SK-N-SH treated with all-trans-retinoic acid at 6 μM for 48 hours (cell line): ENCODE results near the gene ACOT13.

Source experiments
- ATAC-seq: fragments of 200-7000 bp; cut with Tn5 transposase; 3 replicates; pipeline ENCODE4 v1.9.1; 2020; ENCODE audit warnings: mild to moderate bottlenecking, moderate library complexity
- ARNTL ChIP-seq: fragments of 450-650 bp; formaldehyde crosslinking; IDR thresholded peaks from 2 replicates; pipeline ENCODE4 v1.5.0; 2020; ENCODE audit warnings: low read depth, mild to moderate bottlenecking, moderate library complexity, borderline replicate concordance
- BACH2 ChIP-seq: fragments of 250-450 bp; sonication (Bioruptor Pico); IDR thresholded peaks from 2 replicates; pipeline ENCODE4 v1.9.0; 2021; ENCODE audit warnings: mild to moderate bottlenecking, borderline replicate concordance
- CSDC2 ChIP-seq: fragments of 250-450 bp; sonication (Bioruptor Pico); IDR thresholded peaks from 2 replicates; pipeline ENCODE4 v1.5.0; 2020; ENCODE audit warnings: mild to moderate bottlenecking, moderate library complexity
- GLIS3 ChIP-seq: fragments of 250-450 bp; sonication (Bioruptor Pico); IDR thresholded peaks from 2 replicates; pipeline ENCODE4 v1.5.0; 2020; ENCODE audit warnings: mild to moderate bottlenecking, moderate library complexity
- ISL1 ChIP-seq: fragments of 250-450 bp; sonication (Bioruptor Pico); IDR thresholded peaks from 2 replicates; pipeline ENCODE4 v2.1.2; 2022; ENCODE audit warnings: mild to moderate bottlenecking, moderate library complexity
- OSR1 ChIP-seq: fragments of 250-450 bp; sonication (Bioruptor Pico); IDR thresholded peaks from 2 replicates; pipeline ENCODE4 v1.8.0; 2022; ENCODE audit warnings: moderate library complexity, mild to moderate bottlenecking, inconsistent platforms
- PPARA ChIP-seq: fragments of 250-450 bp; sonication (Bioruptor Pico); IDR thresholded peaks from 2 replicates; pipeline ENCODE4 v1.5.0; 2020; ENCODE audit warnings: mild to moderate bottlenecking, borderline replicate concordance
- RARB ChIP-seq: fragments of 250-450 bp; sonication (Bioruptor Pico); IDR thresholded peaks from 2 replicates; pipeline ENCODE4 v1.8.0; 2021; ENCODE audit warnings: mild to moderate bottlenecking, moderate library complexity
- SNAI2 ChIP-seq: fragments of 250-450 bp; sonication (Bioruptor Pico); IDR thresholded peaks from 2 replicates; pipeline ENCODE4 v1.5.0; 2020; ENCODE audit warnings: mild to moderate bottlenecking, moderate library complexity
- TCF4 ChIP-seq: fragments of 250-450 bp; sonication (Bioruptor Pico); IDR thresholded peaks from 2 replicates; pipeline ENCODE4 v1.8.0; 2021; ENCODE audit warnings: mild to moderate bottlenecking, moderate library complexity, borderline replicate concordance
- TOX ChIP-seq: fragments of 250-450 bp; sonication (Bioruptor Pico); IDR thresholded peaks from 2 replicates; pipeline ENCODE4 v1.8.0; 2021; ENCODE audit warnings: mild to moderate bottlenecking, moderate library complexity, borderline replicate concordance
- ZC3H10 ChIP-seq: fragments of 250-450 bp; sonication (Bioruptor Pico); IDR thresholded peaks from 2 replicates; pipeline ENCODE4 v1.5.1; 2021; ENCODE audit warnings: mild to moderate bottlenecking, moderate library complexity
- ZFP30 ChIP-seq: fragments of 450-650 bp; formaldehyde crosslinking; IDR thresholded peaks from 2 replicates; pipeline ENCODE4 v1.5.0; 2022; ENCODE audit warnings: mild to moderate bottlenecking, moderate library complexity
- ZNF565 ChIP-seq: fragments of 450-650 bp; formaldehyde crosslinking; conservative IDR thresholded peaks from 2 replicates; pipeline ENCODE4 v1.5.0; 2020; ENCODE audit warnings: low read depth, mild to moderate bottlenecking, moderate library complexity
- ZNF70 ChIP-seq: fragments of 450-650 bp; formaldehyde crosslinking; IDR thresholded peaks from 2 replicates; pipeline ENCODE4 v1.5.0; 2020; ENCODE audit warnings: mild to moderate bottlenecking, moderate library complexity
- TF ChIP-seq, protein P1 (sequence below): fragments of 250-450 bp; sonication (Bioruptor Pico); IDR thresholded peaks from 2 replicates; pipeline ENCODE4 v1.5.1; 2020; ENCODE audit warnings: low read depth, mild to moderate bottlenecking, moderate library complexity
- TF ChIP-seq, protein P2 (sequence below): fragments of 250-450 bp; sonication (Bioruptor Pico); IDR thresholded peaks from 2 replicates; pipeline ENCODE4 v1.8.0; 2020; ENCODE audit warnings: mild to moderate bottlenecking, moderate library complexity, borderline replicate concordance
- TF ChIP-seq, protein P3 (sequence below): fragments of 250-450 bp; sonication (Bioruptor Pico); IDR thresholded peaks from 2 replicates; pipeline ENCODE4 v1.5.0; 2020; ENCODE audit warnings: mild to moderate bottlenecking, moderate library complexity
- TF ChIP-seq, protein P4 (sequence below): fragments of 250-450 bp; sonication (Bioruptor Pico); IDR thresholded peaks from 2 replicates; pipeline ENCODE4 v1.5.1; 2021; ENCODE audit warnings: mild to moderate bottlenecking, moderate library complexity
- TF ChIP-seq, protein P5 (sequence below): fragments of 250-450 bp; sonication (Bioruptor Pico); IDR thresholded peaks from 2 replicates; pipeline ENCODE4 v1.8.0; 2021; ENCODE audit warnings: low read depth, mild to moderate bottlenecking, moderate library complexity, borderline replicate concordance

Gene ACOT13

DNA sequence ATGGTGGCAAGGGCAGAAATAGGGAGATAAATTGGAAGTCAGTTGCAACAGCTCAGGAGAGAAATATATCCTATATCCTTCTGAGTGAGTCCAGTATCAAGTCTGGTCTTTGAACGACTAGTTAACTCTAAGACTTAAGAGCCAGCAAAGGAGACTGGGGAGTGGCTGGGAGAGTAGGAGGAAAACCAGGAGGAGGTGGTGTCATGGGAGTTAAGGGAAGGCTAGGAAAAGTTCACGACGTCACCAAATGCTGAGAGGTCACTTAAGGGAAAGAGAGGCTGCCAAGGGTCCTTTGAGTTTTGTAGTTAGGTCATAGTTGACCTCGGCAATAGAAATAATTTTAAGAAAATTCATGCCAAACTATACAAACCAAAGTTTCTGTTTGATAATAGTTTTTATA lies 25.1 kb downstream of the ACOT13 start:
- no peak for TF ChIP-seq OSR1 (CRISPR knock-in tag)
- TF ChIP-seq ISL1 (CRISPR knock-in tag) = no peak
- TF ChIP-seq, protein P1, sequence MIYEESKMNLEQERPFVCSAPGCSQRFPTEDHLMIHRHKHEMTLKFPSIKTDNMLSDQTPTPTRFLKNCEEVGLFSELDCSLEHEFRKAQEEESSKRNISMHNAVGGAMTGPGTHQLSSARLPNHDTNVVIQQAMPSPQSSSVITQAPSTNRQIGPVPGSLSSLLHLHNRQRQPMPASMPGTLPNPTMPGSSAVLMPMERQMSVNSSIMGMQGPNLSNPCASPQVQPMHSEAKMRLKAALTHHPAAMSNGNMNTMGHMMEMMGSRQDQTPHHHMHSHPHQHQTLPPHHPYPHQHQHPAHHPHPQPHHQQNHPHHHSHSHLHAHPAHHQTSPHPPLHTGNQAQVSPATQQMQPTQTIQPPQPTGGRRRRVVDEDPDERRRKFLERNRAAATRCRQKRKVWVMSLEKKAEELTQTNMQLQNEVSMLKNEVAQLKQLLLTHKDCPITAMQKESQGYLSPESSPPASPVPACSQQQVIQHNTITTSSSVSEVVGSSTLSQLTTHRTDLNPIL (CRISPR knock-in tag) = no peak
- no peak for TF ChIP-seq TCF4 (CRISPR knock-in tag)
- TF ChIP-seq, protein P2, sequence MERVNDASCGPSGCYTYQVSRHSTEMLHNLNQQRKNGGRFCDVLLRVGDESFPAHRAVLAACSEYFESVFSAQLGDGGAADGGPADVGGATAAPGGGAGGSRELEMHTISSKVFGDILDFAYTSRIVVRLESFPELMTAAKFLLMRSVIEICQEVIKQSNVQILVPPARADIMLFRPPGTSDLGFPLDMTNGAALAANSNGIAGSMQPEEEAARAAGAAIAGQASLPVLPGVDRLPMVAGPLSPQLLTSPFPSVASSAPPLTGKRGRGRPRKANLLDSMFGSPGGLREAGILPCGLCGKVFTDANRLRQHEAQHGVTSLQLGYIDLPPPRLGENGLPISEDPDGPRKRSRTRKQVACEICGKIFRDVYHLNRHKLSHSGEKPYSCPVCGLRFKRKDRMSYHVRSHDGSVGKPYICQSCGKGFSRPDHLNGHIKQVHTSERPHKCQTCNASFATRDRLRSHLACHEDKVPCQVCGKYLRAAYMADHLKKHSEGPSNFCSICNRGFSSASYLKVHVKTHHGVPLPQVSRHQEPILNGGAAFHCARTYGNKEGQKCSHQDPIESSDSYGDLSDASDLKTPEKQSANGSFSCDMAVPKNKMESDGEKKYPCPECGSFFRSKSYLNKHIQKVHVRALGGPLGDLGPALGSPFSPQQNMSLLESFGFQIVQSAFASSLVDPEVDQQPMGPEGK = no peak
- no peak for TF ChIP-seq ZFP30 (CRISPR knock-in tag)
- no peak for TF ChIP-seq TOX (CRISPR knock-in tag)
- TF ChIP-seq SNAI2 (CRISPR knock-in tag) = no peak
- no peak for TF ChIP-seq ZNF565 (CRISPR knock-in tag)
- TF ChIP-seq, protein P3, sequence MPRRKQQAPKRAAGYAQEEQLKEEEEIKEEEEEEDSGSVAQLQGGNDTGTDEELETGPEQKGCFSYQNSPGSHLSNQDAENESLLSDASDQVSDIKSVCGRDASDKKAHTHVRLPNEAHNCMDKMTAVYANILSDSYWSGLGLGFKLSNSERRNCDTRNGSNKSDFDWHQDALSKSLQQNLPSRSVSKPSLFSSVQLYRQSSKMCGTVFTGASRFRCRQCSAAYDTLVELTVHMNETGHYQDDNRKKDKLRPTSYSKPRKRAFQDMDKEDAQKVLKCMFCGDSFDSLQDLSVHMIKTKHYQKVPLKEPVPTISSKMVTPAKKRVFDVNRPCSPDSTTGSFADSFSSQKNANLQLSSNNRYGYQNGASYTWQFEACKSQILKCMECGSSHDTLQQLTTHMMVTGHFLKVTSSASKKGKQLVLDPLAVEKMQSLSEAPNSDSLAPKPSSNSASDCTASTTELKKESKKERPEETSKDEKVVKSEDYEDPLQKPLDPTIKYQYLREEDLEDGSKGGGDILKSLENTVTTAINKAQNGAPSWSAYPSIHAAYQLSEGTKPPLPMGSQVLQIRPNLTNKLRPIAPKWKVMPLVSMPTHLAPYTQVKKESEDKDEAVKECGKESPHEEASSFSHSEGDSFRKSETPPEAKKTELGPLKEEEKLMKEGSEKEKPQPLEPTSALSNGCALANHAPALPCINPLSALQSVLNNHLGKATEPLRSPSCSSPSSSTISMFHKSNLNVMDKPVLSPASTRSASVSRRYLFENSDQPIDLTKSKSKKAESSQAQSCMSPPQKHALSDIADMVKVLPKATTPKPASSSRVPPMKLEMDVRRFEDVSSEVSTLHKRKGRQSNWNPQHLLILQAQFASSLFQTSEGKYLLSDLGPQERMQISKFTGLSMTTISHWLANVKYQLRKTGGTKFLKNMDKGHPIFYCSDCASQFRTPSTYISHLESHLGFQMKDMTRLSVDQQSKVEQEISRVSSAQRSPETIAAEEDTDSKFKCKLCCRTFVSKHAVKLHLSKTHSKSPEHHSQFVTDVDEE (CRISPR knock-in tag) = no peak
- no peak for TF ChIP-seq ARNTL (CRISPR knock-in tag)
- TF ChIP-seq, protein P4, sequence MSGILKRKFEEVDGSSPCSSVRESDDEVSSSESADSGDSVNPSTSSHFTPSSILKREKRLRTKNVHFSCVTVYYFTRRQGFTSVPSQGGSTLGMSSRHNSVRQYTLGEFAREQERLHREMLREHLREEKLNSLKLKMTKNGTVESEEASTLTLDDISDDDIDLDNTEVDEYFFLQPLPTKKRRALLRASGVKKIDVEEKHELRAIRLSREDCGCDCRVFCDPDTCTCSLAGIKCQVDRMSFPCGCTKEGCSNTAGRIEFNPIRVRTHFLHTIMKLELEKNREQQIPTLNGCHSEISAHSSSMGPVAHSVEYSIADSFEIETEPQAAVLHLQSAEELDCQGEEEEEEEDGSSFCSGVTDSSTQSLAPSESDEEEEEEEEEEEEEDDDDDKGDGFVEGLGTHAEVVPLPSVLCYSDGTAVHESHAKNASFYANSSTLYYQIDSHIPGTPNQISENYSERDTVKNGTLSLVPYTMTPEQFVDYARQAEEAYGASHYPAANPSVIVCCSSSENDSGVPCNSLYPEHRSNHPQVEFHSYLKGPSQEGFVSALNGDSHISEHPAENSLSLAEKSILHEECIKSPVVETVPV = no peak
- TF ChIP-seq ZNF70 = no peak
- no peak for TF ChIP-seq ZC3H10 (CRISPR knock-in tag)
- no peak for TF ChIP-seq GLIS3 (CRISPR knock-in tag)
- no peak for TF ChIP-seq RARB (CRISPR knock-in tag)
- TF ChIP-seq CSDC2 (CRISPR knock-in tag) = no peak
- no peak for TF ChIP-seq BACH2
- ATAC-seq = no peak

DNA sequence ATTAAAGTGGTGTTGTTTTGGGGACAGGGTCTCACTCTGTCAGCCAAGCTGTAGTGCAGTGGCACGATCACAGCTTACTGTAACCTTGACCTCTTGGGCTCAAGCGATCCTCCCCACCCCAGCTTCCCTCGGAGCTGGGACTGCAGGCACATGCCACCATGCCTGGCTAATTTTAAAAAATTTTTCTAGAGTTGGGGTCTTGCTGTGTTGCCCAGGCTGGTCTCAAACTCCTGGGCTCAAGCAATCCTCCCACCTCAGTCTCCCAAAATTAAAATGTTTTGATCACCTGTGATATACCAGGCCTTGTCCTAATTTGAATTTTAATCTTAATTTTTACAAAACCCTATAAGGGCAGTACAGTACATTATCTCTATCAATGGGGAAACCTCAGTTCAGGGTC lies 25.5 kb downstream of the ACOT13 start:
- TF ChIP-seq ZNF565 (CRISPR knock-in tag) = no peak
- TF ChIP-seq OSR1 (CRISPR knock-in tag) = no peak
- TF ChIP-seq RARB (CRISPR knock-in tag) = no peak
- no peak for ATAC-seq

DNA sequence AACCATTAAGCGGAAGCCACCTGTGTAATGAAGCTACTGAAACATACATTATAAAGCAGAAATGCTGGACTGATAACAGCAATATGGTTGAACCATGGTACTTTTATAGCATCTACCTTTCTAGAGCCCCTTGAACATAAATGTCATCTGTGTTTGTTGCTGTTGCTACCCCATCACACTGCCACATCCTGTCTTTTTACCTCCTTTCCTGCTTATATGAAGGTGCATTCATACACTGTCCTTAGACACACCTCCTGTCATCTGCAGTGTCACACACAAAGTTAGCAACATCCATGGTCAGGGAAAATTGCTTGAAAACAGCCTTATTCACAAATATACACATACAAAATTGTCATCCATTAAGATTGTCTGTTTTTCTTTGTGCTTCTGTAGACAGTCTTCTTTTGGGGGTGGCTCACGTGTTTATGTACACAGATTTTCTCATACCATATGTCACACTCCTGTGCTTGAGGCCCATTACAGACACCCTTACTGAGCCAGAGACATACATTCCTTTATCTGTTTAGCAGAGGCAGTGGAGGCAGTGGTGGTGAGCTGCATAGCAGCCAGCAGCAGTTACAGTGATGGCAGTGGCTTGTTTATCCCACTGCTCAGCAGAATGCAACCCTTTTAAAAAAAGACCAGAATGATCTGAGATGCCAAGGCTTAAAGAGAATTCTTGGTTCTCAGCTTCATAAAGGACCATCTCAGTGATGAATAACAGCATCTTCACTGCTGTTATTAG lies 26.1 kb downstream of the ACOT13 start:
- ATAC-seq = no peak
- no peak for TF ChIP-seq CSDC2 (CRISPR knock-in tag)
- TF ChIP-seq, protein P1 (CRISPR knock-in tag) = no peak
- TF ChIP-seq, protein P2 = no peak
- TF ChIP-seq SNAI2 (CRISPR knock-in tag) = no peak
- TF ChIP-seq BACH2 = no peak
- TF ChIP-seq ZC3H10 (CRISPR knock-in tag) = no peak
- TF ChIP-seq, protein P3 (CRISPR knock-in tag) = no peak
- TF ChIP-seq ARNTL (CRISPR knock-in tag) = no peak
- no peak for TF ChIP-seq OSR1 (CRISPR knock-in tag)
- TF ChIP-seq, protein P5, sequence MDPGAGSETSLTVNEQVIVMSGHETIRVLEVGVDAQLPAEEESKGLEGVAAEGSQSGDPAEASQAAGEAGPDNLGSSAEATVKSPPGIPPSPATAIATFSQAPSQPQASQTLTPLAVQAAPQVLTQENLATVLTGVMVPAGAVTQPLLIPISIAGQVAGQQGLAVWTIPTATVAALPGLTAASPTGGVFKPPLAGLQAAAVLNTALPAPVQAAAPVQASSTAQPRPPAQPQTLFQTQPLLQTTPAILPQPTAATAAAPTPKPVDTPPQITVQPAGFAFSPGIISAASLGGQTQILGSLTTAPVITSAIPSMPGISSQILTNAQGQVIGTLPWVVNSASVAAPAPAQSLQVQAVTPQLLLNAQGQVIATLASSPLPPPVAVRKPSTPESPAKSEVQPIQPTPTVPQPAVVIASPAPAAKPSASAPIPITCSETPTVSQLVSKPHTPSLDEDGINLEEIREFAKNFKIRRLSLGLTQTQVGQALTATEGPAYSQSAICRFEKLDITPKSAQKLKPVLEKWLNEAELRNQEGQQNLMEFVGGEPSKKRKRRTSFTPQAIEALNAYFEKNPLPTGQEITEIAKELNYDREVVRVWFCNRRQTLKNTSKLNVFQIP (CRISPR knock-in tag) = no peak
- no peak for TF ChIP-seq PPARA
- TF ChIP-seq TOX (CRISPR knock-in tag) = no peak
- no peak for TF ChIP-seq ZNF70
